SK-N-SH treated with all-trans-retinoic acid at 6 μM for 48 hours (cell line): ENCODE results near the gene CD164.

Experiments
- ATAC-seq: fragments of 200-7000 bp; cut with Tn5 transposase; 3 replicates; pipeline ENCODE4 v1.9.1; 2020; ENCODE audit warnings: mild to moderate bottlenecking, moderate library complexity
- ARNTL ChIP-seq: fragments of 450-650 bp; formaldehyde crosslinking; IDR thresholded peaks from 2 replicates; pipeline ENCODE4 v1.5.0; 2020; ENCODE audit warnings: low read depth, mild to moderate bottlenecking, moderate library complexity, borderline replicate concordance
- BACH2 ChIP-seq: fragments of 250-450 bp; sonication (Bioruptor Pico); IDR thresholded peaks from 2 replicates; pipeline ENCODE4 v1.9.0; 2021; ENCODE audit warnings: mild to moderate bottlenecking, borderline replicate concordance
- CREB5 ChIP-seq: fragments of 250-450 bp; sonication (Bioruptor Pico); IDR thresholded peaks from 2 replicates; pipeline ENCODE4 v1.5.1; 2020; ENCODE audit warnings: low read depth, mild to moderate bottlenecking, moderate library complexity
- CSDC2 ChIP-seq: fragments of 250-450 bp; sonication (Bioruptor Pico); IDR thresholded peaks from 2 replicates; pipeline ENCODE4 v1.5.0; 2020; ENCODE audit warnings: mild to moderate bottlenecking, moderate library complexity
- ESRRG ChIP-seq: fragments of 250-450 bp; sonication (Bioruptor Pico); IDR thresholded peaks from 2 replicates; pipeline ENCODE4 v1.6.1; 2021; ENCODE audit warnings: mild to moderate bottlenecking
- GLIS3 ChIP-seq: fragments of 250-450 bp; sonication (Bioruptor Pico); IDR thresholded peaks from 2 replicates; pipeline ENCODE4 v1.5.0; 2020; ENCODE audit warnings: mild to moderate bottlenecking, moderate library complexity
- ISL1 ChIP-seq: fragments of 250-450 bp; sonication (Bioruptor Pico); IDR thresholded peaks from 2 replicates; pipeline ENCODE4 v2.1.2; 2022; ENCODE audit warnings: mild to moderate bottlenecking, moderate library complexity
- OSR1 ChIP-seq: fragments of 250-450 bp; sonication (Bioruptor Pico); IDR thresholded peaks from 2 replicates; pipeline ENCODE4 v1.8.0; 2022; ENCODE audit warnings: moderate library complexity, mild to moderate bottlenecking, inconsistent platforms
- PATZ1 ChIP-seq: fragments of 250-450 bp; sonication (Bioruptor Pico); IDR thresholded peaks from 2 replicates; pipeline ENCODE4 v1.8.0; 2020; ENCODE audit warnings: mild to moderate bottlenecking, moderate library complexity, borderline replicate concordance
- POU6F1 ChIP-seq: fragments of 250-450 bp; sonication (Bioruptor Pico); IDR thresholded peaks from 2 replicates; pipeline ENCODE4 v1.8.0; 2021; ENCODE audit warnings: low read depth, mild to moderate bottlenecking, moderate library complexity, borderline replicate concordance
- PPARA ChIP-seq: fragments of 250-450 bp; sonication (Bioruptor Pico); IDR thresholded peaks from 2 replicates; pipeline ENCODE4 v1.5.0; 2020; ENCODE audit warnings: mild to moderate bottlenecking, borderline replicate concordance
- RARB ChIP-seq: fragments of 250-450 bp; sonication (Bioruptor Pico); IDR thresholded peaks from 2 replicates; pipeline ENCODE4 v1.8.0; 2021; ENCODE audit warnings: mild to moderate bottlenecking, moderate library complexity
- SNAI2 ChIP-seq: fragments of 250-450 bp; sonication (Bioruptor Pico); IDR thresholded peaks from 2 replicates; pipeline ENCODE4 v1.5.0; 2020; ENCODE audit warnings: mild to moderate bottlenecking, moderate library complexity
- TCF4 ChIP-seq: fragments of 250-450 bp; sonication (Bioruptor Pico); IDR thresholded peaks from 2 replicates; pipeline ENCODE4 v1.8.0; 2021; ENCODE audit warnings: mild to moderate bottlenecking, moderate library complexity, borderline replicate concordance
- TOX ChIP-seq: fragments of 250-450 bp; sonication (Bioruptor Pico); IDR thresholded peaks from 2 replicates; pipeline ENCODE4 v1.8.0; 2021; ENCODE audit warnings: mild to moderate bottlenecking, moderate library complexity, borderline replicate concordance
- ZC3H10 ChIP-seq: fragments of 250-450 bp; sonication (Bioruptor Pico); IDR thresholded peaks from 2 replicates; pipeline ENCODE4 v1.5.1; 2021; ENCODE audit warnings: mild to moderate bottlenecking, moderate library complexity
- ZFP3 ChIP-seq: fragments of 250-450 bp; sonication (Bioruptor Pico); IDR thresholded peaks from 2 replicates; pipeline ENCODE4 v1.5.0; 2020; ENCODE audit warnings: mild to moderate bottlenecking, moderate library complexity
- ZFP30 ChIP-seq: fragments of 450-650 bp; formaldehyde crosslinking; IDR thresholded peaks from 2 replicates; pipeline ENCODE4 v1.5.0; 2022; ENCODE audit warnings: mild to moderate bottlenecking, moderate library complexity
- ZNF565 ChIP-seq: fragments of 450-650 bp; formaldehyde crosslinking; conservative IDR thresholded peaks from 2 replicates; pipeline ENCODE4 v1.5.0; 2020; ENCODE audit warnings: low read depth, mild to moderate bottlenecking, moderate library complexity
- ZNF70 ChIP-seq: fragments of 450-650 bp; formaldehyde crosslinking; IDR thresholded peaks from 2 replicates; pipeline ENCODE4 v1.5.0; 2020; ENCODE audit warnings: mild to moderate bottlenecking, moderate library complexity
- ZNF8 ChIP-seq: fragments of 450-650 bp; formaldehyde crosslinking; IDR thresholded peaks from 2 replicates; pipeline ENCODE4 v1.5.0; 2020; ENCODE audit warnings: mild to moderate bottlenecking, moderate library complexity
- TF ChIP-seq, protein P1 (sequence below): fragments of 250-450 bp; sonication (Bioruptor Pico); IDR thresholded peaks from 2 replicates; pipeline ENCODE4 v1.5.1; 2021; ENCODE audit warnings: mild to moderate bottlenecking, moderate library complexity

Gene CD164

DNA sequence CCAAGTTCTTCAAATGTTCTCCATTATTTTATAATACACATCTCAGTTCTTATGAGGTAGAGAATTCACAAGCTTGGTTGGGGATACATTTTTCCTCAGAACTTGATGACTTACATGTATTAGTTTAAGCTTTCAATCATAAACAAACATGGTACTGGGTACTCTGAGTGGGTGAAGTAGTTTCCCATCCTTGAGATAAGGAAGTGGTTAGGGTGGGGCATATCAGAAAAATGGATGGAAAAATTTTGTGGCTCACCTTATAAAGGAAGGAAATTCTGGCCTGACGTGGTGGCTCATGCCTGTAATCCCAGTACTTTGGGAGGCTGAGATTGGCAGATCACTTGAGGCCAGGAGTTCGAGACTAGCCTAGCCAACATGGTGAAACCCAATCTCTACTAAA lies 52.0 kb downstream of the CD164 start:
- no peak for TF ChIP-seq CREB5
- TF ChIP-seq ZFP3, result no peak
- no peak for TF ChIP-seq PPARA
- no peak for TF ChIP-seq ZC3H10
- no peak for TF ChIP-seq TOX (CRISPR knock-in tag)
- TF ChIP-seq, protein P1, sequence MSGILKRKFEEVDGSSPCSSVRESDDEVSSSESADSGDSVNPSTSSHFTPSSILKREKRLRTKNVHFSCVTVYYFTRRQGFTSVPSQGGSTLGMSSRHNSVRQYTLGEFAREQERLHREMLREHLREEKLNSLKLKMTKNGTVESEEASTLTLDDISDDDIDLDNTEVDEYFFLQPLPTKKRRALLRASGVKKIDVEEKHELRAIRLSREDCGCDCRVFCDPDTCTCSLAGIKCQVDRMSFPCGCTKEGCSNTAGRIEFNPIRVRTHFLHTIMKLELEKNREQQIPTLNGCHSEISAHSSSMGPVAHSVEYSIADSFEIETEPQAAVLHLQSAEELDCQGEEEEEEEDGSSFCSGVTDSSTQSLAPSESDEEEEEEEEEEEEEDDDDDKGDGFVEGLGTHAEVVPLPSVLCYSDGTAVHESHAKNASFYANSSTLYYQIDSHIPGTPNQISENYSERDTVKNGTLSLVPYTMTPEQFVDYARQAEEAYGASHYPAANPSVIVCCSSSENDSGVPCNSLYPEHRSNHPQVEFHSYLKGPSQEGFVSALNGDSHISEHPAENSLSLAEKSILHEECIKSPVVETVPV, result no peak
- no peak for TF ChIP-seq PATZ1 (CRISPR knock-in tag)
- no peak for TF ChIP-seq RARB
- no peak for TF ChIP-seq CSDC2 (CRISPR knock-in tag)
- no peak for TF ChIP-seq POU6F1
- no peak for TF ChIP-seq ZNF70 (CRISPR knock-in tag)
- no peak for TF ChIP-seq OSR1
- TF ChIP-seq TCF4 (CRISPR knock-in tag), result no peak
- no peak for TF ChIP-seq ZNF565 (CRISPR knock-in tag)
- no peak for TF ChIP-seq BACH2
- no peak for ATAC-seq

DNA sequence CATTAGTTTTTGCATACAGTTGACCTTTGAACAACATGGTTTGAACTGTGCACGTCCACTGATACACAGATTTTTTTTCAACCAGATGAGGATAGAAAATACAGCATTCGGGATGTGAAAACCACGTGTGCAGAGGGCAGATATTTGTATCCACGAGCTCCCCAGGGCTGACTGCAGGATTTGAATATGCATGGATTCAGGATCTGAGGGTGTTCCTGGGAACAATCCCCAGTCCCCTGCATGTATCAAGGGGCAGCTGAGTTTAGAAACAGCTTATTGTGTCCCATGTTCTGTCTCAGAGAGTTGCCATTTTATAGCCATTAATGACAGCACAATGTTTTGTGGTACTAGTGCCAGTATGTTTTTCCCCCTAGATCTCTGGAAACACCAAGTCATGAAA lies 53.6 kb downstream of the CD164 start:
- no peak for TF ChIP-seq PATZ1 (CRISPR knock-in tag)
- no peak for TF ChIP-seq GLIS3 (CRISPR knock-in tag)
- no peak for TF ChIP-seq ESRRG
- ATAC-seq, result no peak

GRCh38 chr6:109327959-109328358 lies 54.3 kb downstream of the CD164 start:
- TF ChIP-seq POU6F1 (no peak), TCF4 (CRISPR knock-in tag) (no peak), ZFP3 (no peak), GLIS3 (CRISPR knock-in tag) (no peak), ZNF70 (CRISPR knock-in tag) (no peak), CSDC2 (CRISPR knock-in tag) (no peak), ZFP30 (CRISPR knock-in tag) (no peak), PPARA (no peak), ESRRG (no peak), TOX (CRISPR knock-in tag) (no peak), CREB5 (no peak), OSR1 (no peak), RARB (no peak), ARNTL (no peak), ZNF8 (no peak), SNAI2 (CRISPR knock-in tag) (no peak), ISL1 (CRISPR knock-in tag) (no peak), PATZ1 (CRISPR knock-in tag) (no peak)
- TF ChIP-seq, protein P1, result no peak
- TF ChIP-seq, all 23 proteins: peak for 0
- no peak for ATAC-seq
